Thyroid gland (tissue), 4 donors: ENCODE results near the gene TAF3.

ENCODE experiments used
- POLR2A ChIP-seq, 2 donors: fragments of 450-650 bp; IDR thresholded peaks; one replicate each; pipeline ENCODE4 v1.6.1; 2017; ENCODE audit warnings: antibody characterized with exemption in 2 of 2, mild to moderate bottlenecking in 2 of 2, moderate library complexity in 1 of 2
- TF ChIP-seq, protein P1 (sequence below), 6 experiments: fragments of 200-600 bp in 3 of 6; fragments of 450-650 bp in 3 of 6; sonication (generic) in 3 of 6; IDR thresholded peaks; one replicate each; pipeline ENCODE4 v1.5.1; 2016 to 2019; ENCODE audit warnings: antibody characterized with exemption in 6 of 6, mild to moderate bottlenecking in 2 of 6, inconsistent platforms in 1 of 6, moderate library complexity in 1 of 6

DNA sequence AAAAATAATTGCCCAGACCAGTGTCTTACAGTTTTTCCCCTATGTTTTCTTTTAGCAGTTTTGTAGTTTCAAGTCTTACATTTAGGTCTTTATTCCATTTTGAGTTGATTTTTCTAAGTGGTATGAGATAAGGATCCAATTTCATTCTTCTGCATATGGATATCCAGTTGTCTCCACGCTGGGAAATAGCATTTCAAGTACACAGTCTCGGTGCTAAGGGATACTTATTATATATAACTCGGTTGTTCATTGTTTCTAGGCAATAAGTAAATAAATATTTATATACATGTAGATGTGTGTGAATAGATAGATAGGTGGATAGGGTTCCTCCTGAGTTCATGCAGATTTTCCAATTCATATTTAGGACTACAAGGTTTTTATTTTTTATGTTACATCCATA is 16.0 kb downstream of the TAF3 start:
- TF ChIP-seq, protein P1, sequence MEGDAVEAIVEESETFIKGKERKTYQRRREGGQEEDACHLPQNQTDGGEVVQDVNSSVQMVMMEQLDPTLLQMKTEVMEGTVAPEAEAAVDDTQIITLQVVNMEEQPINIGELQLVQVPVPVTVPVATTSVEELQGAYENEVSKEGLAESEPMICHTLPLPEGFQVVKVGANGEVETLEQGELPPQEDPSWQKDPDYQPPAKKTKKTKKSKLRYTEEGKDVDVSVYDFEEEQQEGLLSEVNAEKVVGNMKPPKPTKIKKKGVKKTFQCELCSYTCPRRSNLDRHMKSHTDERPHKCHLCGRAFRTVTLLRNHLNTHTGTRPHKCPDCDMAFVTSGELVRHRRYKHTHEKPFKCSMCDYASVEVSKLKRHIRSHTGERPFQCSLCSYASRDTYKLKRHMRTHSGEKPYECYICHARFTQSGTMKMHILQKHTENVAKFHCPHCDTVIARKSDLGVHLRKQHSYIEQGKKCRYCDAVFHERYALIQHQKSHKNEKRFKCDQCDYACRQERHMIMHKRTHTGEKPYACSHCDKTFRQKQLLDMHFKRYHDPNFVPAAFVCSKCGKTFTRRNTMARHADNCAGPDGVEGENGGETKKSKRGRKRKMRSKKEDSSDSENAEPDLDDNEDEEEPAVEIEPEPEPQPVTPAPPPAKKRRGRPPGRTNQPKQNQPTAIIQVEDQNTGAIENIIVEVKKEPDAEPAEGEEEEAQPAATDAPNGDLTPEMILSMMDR (IDR thresholded peaks at IDR 0.05) = no peak
- no peak for TF ChIP-seq POLR2A (IDR thresholded peaks at IDR 0.05)
